Ishikawa (cell line): Measurements from ENCODE around the gene PDE11A.

ENCODE experiments used
- CEBPB ChIP-seq: IDR thresholded peaks from 2 replicates; pipeline ENCODE4 v1.6.1; 2012
- CREB1 ChIP-seq: IDR thresholded peaks from 2 replicates; pipeline ENCODE4 v1.6.1; 2012; ENCODE audit warnings: low read depth
- EGR1 ChIP-seq: IDR thresholded peaks from 2 replicates; pipeline ENCODE4 v1.6.1; 2012
- EP300 ChIP-seq: IDR thresholded peaks from 2 replicates; pipeline ENCODE4 v1.6.1; 2012; ENCODE audit warnings: borderline replicate concordance
- FOXM1 ChIP-seq: IDR thresholded peaks from 2 replicates; pipeline ENCODE4 v1.6.1; 2012; ENCODE audit warnings: low read depth, borderline replicate concordance
- NFIC ChIP-seq: IDR thresholded peaks from 2 replicates; pipeline ENCODE4 v1.6.1; 2012
- RAD21 ChIP-seq: IDR thresholded peaks from 2 replicates; pipeline ENCODE4 v1.6.1; 2012; ENCODE audit warnings: low read depth
- TAF1 ChIP-seq: IDR thresholded peaks from 2 replicates; pipeline ENCODE4 v1.6.1; 2012; ENCODE audit warnings: low read depth, mild to moderate bottlenecking
- TCF12 ChIP-seq: IDR thresholded peaks from 2 replicates; pipeline ENCODE4 v1.6.1; 2012; ENCODE audit warnings: low read depth
- TEAD4 ChIP-seq: IDR thresholded peaks from 2 replicates; pipeline ENCODE4 v1.6.1; 2012
- USF1 ChIP-seq: IDR thresholded peaks from 2 replicates; pipeline ENCODE4 v1.6.1; 2012
- YY1 ChIP-seq: IDR thresholded peaks from 2 replicates; pipeline ENCODE4 v1.6.1; 2012; ENCODE audit warnings: low read depth
- ZBTB7A ChIP-seq: IDR thresholded peaks from 2 replicates; pipeline ENCODE4 v1.6.1; 2012; ENCODE audit warnings: low read depth
- TF ChIP-seq, protein P1 (sequence below): IDR thresholded peaks from 2 replicates; pipeline ENCODE4 v1.6.1; 2012
- TF ChIP-seq, protein P2 (sequence below): IDR thresholded peaks from 2 replicates; pipeline ENCODE4 v1.6.1; 2012; ENCODE audit warnings: low read depth, mild to moderate bottlenecking

The PDE11A gene

GRCh38 chr2:177930916-177931315, 141.7 kb downstream of the PDE11A start:
- TF ChIP-seq EP300 (no peak), TEAD4 (no peak), CEBPB (peak; percentile 42; the same call in 1 of the 2 replicates), USF1 (no peak), TCF12 (no peak), YY1 (no peak), NFIC (peak; percentile 35; the same call in 1 of the 2 replicates), EGR1 (no peak), ZBTB7A (no peak)

DNA sequence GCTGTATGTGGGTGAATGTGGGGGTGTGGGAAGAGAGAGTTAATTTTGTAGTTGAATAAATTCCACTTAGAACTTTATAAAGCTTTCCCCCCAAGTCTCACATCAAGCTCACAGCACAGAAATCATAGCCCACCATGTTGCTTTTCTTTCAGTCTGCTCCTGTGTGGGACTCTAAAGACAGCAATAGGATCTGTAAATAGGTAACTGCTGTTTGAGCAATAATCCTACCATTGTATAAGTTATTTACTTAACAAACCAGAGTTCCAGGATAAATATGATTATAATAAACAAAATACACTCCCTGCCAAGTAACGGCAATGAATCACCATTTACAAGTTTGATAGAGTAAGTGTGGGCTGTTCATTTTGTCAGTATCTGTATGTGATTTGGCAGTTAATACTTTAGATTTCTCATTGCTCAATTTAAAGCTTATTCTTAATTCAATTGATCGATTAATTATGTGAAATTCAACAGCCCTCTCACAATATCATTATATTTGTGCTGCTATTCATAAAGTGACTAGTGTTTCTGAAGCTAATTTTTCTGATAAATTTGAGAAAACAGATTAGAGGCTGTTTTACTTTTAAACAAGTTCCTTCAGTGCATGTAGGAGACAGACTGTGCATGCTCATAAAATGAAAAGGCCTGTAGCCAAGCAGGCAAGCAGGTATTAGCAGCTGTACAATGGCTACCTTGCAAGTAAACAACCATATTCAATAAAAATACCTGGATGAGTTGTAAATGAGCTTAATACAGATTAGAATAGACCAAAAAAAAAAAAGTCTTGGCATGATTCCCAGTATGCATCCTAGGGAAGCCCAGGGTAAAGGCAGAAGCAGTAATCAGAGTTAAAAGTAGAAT, 142.7 kb downstream of the PDE11A start:
- no peak for TF ChIP-seq EP300
- no peak for TF ChIP-seq FOXM1
- TF ChIP-seq, protein P1, sequence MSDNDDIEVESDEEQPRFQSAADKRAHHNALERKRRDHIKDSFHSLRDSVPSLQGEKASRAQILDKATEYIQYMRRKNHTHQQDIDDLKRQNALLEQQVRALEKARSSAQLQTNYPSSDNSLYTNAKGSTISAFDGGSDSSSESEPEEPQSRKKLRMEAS = no peak
- no peak for TF ChIP-seq TCF12
- TF ChIP-seq YY1 = no peak
- no peak for TF ChIP-seq CEBPB
- TF ChIP-seq NFIC = no peak
- no peak for TF ChIP-seq USF1

DNA sequence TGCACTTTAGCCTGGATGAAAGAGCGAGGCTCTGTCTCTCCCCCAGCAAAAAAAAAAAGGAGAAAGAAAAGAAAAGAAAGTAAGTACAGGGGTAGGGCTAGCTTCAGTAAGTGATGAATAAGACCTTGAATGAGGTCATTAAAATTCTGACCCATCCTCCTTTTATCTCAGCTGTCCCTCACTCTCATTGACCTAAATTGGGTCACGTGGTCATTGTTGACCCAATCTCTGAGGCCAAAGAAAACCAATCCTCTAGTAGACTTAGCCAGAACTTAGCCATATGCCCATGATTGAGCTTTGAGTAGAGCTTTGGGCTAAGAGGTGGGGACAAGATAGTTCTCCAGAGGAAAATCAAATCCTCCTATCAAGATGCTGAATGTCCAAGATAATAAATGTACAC, 149.3 kb downstream of the PDE11A start:
- TF ChIP-seq, protein P1 = no peak
- TF ChIP-seq EP300 (no peak), TAF1 (no peak), EGR1 (no peak), TCF12 (no peak), RAD21 (no peak), NFIC (no peak), YY1 (no peak), CEBPB (no peak), CREB1 (no peak), TEAD4 (no peak), USF1 (no peak), FOXM1 (no peak), ZBTB7A (no peak)
- TF ChIP-seq, protein P2, sequence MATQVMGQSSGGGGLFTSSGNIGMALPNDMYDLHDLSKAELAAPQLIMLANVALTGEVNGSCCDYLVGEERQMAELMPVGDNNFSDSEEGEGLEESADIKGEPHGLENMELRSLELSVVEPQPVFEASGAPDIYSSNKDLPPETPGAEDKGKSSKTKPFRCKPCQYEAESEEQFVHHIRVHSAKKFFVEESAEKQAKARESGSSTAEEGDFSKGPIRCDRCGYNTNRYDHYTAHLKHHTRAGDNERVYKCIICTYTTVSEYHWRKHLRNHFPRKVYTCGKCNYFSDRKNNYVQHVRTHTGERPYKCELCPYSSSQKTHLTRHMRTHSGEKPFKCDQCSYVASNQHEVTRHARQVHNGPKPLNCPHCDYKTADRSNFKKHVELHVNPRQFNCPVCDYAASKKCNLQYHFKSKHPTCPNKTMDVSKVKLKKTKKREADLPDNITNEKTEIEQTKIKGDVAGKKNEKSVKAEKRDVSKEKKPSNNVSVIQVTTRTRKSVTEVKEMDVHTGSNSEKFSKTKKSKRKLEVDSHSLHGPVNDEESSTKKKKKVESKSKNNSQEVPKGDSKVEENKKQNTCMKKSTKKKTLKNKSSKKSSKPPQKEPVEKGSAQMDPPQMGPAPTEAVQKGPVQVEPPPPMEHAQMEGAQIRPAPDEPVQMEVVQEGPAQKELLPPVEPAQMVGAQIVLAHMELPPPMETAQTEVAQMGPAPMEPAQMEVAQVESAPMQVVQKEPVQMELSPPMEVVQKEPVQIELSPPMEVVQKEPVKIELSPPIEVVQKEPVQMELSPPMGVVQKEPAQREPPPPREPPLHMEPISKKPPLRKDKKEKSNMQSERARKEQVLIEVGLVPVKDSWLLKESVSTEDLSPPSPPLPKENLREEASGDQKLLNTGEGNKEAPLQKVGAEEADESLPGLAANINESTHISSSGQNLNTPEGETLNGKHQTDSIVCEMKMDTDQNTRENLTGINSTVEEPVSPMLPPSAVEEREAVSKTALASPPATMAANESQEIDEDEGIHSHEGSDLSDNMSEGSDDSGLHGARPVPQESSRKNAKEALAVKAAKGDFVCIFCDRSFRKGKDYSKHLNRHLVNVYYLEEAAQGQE = no peak

DNA sequence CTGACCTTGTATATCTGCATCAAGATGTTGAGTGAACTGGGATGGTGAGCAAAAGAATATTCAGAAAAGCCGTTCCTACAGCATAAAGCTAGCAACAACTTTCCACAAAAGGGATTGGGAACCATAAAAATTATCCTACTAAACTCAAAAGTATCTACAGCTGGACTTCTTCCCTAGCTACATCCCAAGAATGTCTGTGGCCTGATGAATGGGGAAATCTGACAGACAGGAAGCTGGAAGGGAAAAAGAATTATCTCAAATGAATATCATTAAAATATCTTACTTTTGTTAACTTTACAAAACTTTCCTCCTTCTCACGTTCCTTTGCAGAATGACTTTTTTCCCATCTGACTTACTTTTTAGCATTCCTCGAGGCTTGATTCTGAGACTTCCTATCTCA, 150.9 kb downstream of the PDE11A start:
- TF ChIP-seq TAF1 = no peak
- no peak for TF ChIP-seq NFIC
- no peak for TF ChIP-seq CREB1
- TF ChIP-seq CEBPB = no peak
- no peak for TF ChIP-seq TCF12
- TF ChIP-seq, protein P1 = no peak

DNA sequence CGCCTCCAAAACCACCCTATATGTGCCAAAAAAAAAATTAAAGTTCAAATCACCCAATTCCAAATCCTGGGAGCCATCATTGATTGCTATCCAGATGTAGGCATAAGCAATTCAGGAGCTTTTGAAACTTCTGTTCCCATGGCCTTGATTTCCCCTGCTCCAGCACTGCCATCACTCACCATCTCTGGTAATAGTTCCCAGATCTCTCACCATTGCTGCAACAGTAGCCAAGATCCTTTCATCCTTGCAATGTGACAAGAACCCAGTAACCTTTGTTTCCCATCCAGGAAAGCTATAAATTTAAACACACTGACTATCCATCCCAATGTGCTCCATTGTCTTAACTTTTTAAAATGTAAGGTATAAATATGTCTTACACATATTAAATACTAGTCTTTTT, 155.4 kb downstream of the PDE11A start:
- TF ChIP-seq YY1 = no peak
- TF ChIP-seq, protein P2 = no peak
- TF ChIP-seq EP300 = no peak

DNA sequence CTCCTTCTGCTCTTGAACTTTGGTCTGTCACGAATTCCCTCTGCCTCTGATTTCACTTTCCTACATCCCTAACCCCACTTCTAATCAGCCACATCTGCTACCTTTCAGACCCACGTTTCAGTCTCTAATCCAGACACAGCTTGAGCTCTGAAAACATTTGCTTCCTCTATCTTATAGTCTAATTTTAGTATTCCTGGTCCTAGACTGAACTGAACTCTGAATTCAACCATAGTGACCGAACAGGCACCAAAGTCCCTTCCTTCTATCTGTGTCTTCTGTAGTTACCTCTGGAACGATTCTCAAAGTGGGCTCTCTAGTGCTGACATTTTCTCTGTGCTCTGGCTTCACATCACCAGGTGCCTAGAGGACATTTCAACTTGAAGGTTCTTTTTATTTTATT, 156.2 kb downstream of the PDE11A start:
- TF ChIP-seq RAD21 = no peak
- no peak for TF ChIP-seq USF1
- no peak for TF ChIP-seq TEAD4
- TF ChIP-seq, protein P2 = no peak
- no peak for TF ChIP-seq YY1
- no peak for TF ChIP-seq TCF12
- TF ChIP-seq ZBTB7A = no peak
- TF ChIP-seq, protein P1 = no peak
- no peak for TF ChIP-seq EGR1
- no peak for TF ChIP-seq CREB1
- no peak for TF ChIP-seq TAF1
- TF ChIP-seq NFIC = no peak
- no peak for TF ChIP-seq EP300
- no peak for TF ChIP-seq FOXM1
- TF ChIP-seq CEBPB = no peak
